Activated CD4-positive, alpha-beta T cell treated with anti-CD3 and anti-CD28 coated beads for 36 hours (primary cell): ENCODE data around the gene BMPER. TPM values are rescaled to one million over a fixed set of nuclear protein-coding genes. Genes with fewer than 3 reads are reported as not detected.

Source experiments
- ATAC-seq: fragments of 200-7000 bp; cut with Tn5 transposase; one replicate; pipeline ENCODE4 v1.10.0; 2021; ENCODE audit warnings: mild to moderate bottlenecking, moderate library complexity
- CTCF ChIA-PET: fragments of 350-600 bp; sonication (Branson Sonifier 250); formaldehyde crosslinking; loops from one replicate; lab custom pipeline; 2021; ENCODE audit warnings: antibody characterized with exemption; lab: Charles Lee
- POLR2A ChIA-PET: fragments of 350-600 bp; sonication (Branson Sonifier 250); formaldehyde crosslinking; loops from one replicate; lab custom pipeline; 2021; ENCODE audit warnings: antibody characterized with exemption, inconsistent platforms; lab: Charles Lee
- DNase-seq: peaks from one replicate; pipeline ENCODE4 v3.0.0-alpha.2; 2020
- H3K27ac Mint-ChIP-seq: one replicate; pipeline ENCODE4 v1.8.0; 2021; ENCODE audit warnings: mixed read lengths
- H3K27me3 Mint-ChIP-seq: one replicate; pipeline ENCODE4 v1.8.0; 2021; ENCODE audit warnings: mixed read lengths
- H3K36me3 Mint-ChIP-seq: one replicate; pipeline ENCODE4 v1.8.0; 2021; ENCODE audit warnings: low read depth, mixed read lengths
- H3K4me1 Mint-ChIP-seq: one replicate; pipeline ENCODE4 v1.8.0; 2021; ENCODE audit warnings: mixed read lengths
- H3K4me3 Mint-ChIP-seq: one replicate; pipeline ENCODE4 v1.8.0; 2021; ENCODE audit warnings: mild to moderate bottlenecking, moderate library complexity, mixed read lengths
- H3K9me3 Mint-ChIP-seq: one replicate; pipeline ENCODE4 v1.8.0; 2021; ENCODE audit warnings: low read depth, mixed read lengths
- intact Hi-C, 2 experiments: fragments of 100-400 bp; cut with DNase I in 1 of 2; cut with micrococcal nuclease in 1 of 2; formaldehyde crosslinking; loops; one replicate each; pipeline versions ENCODE4 v1.14.2 to v1.15.1; 2022 to 2024; cut with DNase I, micrococcal nuclease
- total RNA-seq, 2 experiments: library from RNA; stranded (reverse); gene quantifications; one replicate each; pipeline ENCODE4 v1.2.3, GENCODE V29; 2021

Gene BMPER
- total RNA-seq, 2 experiments from 2014 or later = not detected

DNA sequence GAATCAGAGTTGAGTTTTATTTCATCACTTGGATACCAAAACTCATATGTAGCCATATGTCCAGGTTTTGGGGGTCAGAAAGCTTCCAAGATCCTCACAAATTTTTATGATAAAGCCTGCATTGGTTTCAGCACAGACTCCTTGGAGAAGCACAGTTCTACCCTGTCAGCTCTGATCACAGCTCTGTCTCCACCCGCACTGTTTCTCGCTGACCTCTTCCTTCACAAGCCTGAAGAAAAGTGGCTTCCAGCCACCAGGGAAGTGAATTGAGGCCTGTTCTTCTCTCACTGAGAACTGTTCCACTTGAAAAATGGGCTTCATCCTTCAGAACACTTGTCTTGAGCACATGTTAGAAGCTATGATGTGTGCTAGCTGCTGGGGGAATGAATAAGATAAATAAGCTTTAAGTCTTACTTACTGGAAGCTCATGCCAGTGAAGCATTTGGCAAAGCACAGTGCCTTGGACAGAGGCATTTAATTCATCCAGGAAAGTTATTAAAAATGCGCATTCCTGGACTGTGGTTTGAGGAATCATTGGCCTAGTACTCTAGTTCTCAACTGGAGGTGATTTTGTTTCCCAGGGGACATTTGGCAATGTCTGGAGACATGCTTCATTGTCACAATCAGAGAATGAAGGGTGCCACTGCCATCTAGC, 133.6 kb downstream of the BMPER start:
- no peaks in the 10 kb centered on the region for H3K27me3 Mint-ChIP-seq
- H3K27ac Mint-ChIP-seq = no peak overlapping the region
- CTCF ChIA-PET = no interaction called here
- H3K9me3 Mint-ChIP-seq = no peaks in the 10 kb centered on the region
- DNase-seq = no peak
- intact Hi-C loops = no loop called here
- ATAC-seq = no peak
- H3K4me3 Mint-ChIP-seq = no peak overlapping the region
- no peaks in the 10 kb centered on the region for H3K4me1 Mint-ChIP-seq
- H3K36me3 Mint-ChIP-seq = no peaks in the 10 kb centered on the region
- POLR2A ChIA-PET = no interaction called here

DNA sequence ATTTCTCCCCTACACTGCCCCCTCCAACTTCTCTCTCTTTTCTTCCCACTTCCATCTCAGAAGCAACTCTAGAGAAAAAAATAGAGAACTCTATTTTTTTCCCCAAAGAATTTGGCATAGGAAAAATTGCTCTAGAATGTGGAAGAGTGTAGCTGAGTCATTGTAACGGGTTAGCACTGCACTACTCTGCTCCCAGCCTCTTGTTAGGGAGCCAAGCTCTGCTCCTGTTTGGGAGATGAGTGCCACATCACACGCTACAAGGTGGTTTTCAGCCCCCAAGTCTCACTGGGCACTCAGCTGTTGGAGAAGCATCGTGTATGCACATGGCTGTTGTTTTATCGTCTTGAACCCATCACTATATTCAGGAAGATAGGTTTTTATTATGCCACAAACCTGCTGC, 136.4 kb downstream of the BMPER start:
- POLR2A ChIA-PET = no interaction called here

DNA sequence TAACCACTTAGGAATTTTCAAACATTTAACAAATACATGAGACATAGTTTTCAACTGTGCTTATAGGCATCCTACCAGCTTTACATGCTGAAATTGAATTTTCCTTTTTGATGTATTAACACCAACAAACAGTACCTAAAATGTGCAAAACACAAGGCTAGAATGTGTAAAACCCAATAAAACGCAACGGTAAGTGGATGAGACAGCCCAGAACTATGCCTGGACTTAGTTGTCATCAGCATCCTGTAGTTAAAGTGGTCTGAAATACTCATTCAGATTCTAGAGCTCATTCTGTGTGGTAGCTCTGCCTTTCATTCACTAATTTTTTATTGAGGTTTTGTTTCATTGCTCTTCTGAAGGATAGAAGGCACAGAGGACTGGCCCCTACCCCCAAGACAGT, 137.1 kb downstream of the BMPER start:
- Mint-ChIP-seq H3K27ac (no peak overlapping the region), H3K4me3 (no peak overlapping the region), H3K9me3 (no peaks in the 10 kb centered on the region), H3K4me1 (no peaks in the 10 kb centered on the region), H3K27me3 (no peaks in the 10 kb centered on the region), H3K36me3 (no peaks in the 10 kb centered on the region)
- ATAC-seq (no peak), DNase-seq (no peak)
- POLR2A ChIA-PET = no interaction called here
- intact Hi-C loops = no loop called here
- CTCF ChIA-PET = no interaction called here

More for the DNA sequence above, 136.4 kb downstream of the BMPER start:
- H3K36me3 Mint-ChIP-seq = no peaks in the 10 kb centered on the region
- H3K27ac Mint-ChIP-seq = no peak overlapping the region
- CTCF ChIA-PET = no interaction called here
- H3K9me3 Mint-ChIP-seq = no peaks in the 10 kb centered on the region
- intact Hi-C loops = no loop called here
- no peaks in the 10 kb centered on the region for H3K4me1 Mint-ChIP-seq
- DNase-seq = no peak
- no peak overlapping the region for H3K4me3 Mint-ChIP-seq
- ATAC-seq = no peak
- no peaks in the 10 kb centered on the region for H3K27me3 Mint-ChIP-seq

DNA sequence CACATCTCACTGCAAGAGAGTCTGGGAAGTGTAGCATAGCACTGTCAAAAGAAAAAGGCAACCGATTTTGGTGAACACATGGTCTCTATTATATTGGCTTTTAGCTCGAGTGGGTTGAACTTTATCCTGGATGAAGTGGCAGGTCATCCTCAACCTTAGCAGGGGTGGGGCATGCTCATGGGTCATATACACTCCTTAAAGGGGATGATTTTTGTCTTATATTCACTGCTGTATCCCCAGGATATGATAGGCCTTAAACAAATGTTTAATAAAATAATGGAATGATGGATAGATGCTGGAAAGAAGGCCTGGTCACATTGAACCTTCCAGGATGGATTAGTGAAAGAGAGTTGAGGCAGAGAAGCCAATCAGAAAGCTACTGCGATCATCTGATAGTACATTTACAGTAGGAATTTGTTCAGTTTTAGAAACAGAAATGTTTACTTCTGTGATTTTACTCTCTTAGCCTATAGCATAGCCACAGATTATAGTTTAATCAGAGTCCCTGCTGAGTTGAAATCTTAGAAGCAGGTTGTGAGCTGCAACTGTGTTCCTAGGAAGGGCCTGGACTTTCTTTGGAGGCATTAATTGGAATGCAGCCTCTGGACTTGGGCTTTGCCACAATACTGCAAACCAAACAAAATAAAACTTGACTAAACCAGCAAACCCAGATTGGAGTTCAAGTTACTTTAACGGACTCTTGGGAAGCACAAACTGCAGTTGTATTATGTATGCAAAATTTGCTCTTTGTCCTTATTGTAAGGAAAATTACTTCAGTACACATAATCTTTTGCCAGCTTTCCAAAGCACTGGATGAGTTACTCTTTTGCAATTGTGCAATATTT, 138.3 kb downstream of the BMPER start:
- ATAC-seq = no peak
- no peak for DNase-seq
- Mint-ChIP-seq H3K4me3 (no peak overlapping the region), H3K36me3 (no peaks in the 10 kb centered on the region), H3K27me3 (no peaks in the 10 kb centered on the region), H3K4me1 (no peaks in the 10 kb centered on the region), H3K9me3 (no peaks in the 10 kb centered on the region), H3K27ac (no peak overlapping the region)
- ChIA-PET CTCF (interaction anchor here (0.5 kb wide), 1 partner anchor 255 kb away, joined by 3 read pairs; no protein-coding TSS in a partner anchor), POLR2A (no interaction called here)
- intact Hi-C loops = no loop called here

DNA sequence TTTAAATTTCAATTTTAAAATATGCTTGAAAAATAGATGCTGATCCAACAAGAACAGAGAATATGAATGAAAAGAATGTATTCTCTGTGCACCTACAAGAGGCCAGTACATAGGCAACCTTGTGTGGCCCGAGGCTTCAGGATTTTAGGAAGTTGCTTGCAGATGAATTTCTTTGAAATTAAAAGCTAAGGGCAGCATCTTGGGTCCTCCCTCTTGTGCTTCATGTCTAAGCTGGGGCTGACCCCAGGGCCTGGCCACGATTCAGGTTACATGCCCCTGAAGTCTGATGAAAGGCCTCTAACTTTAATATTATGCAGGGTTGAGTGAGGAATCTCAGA, 138.9 kb downstream of the BMPER start:
- Mint-ChIP-seq H3K36me3 (no peaks in the 10 kb centered on the region), H3K4me1 (no peaks in the 10 kb centered on the region), H3K27me3 (no peaks in the 10 kb centered on the region), H3K4me3 (no peak overlapping the region), H3K9me3 (no peaks in the 10 kb centered on the region), H3K27ac (no peak overlapping the region)
- CTCF ChIA-PET = no interaction called here
- no peak for DNase-seq
- intact Hi-C loops = no loop called here
- ATAC-seq = no peak
- POLR2A ChIA-PET = no interaction called here

DNA sequence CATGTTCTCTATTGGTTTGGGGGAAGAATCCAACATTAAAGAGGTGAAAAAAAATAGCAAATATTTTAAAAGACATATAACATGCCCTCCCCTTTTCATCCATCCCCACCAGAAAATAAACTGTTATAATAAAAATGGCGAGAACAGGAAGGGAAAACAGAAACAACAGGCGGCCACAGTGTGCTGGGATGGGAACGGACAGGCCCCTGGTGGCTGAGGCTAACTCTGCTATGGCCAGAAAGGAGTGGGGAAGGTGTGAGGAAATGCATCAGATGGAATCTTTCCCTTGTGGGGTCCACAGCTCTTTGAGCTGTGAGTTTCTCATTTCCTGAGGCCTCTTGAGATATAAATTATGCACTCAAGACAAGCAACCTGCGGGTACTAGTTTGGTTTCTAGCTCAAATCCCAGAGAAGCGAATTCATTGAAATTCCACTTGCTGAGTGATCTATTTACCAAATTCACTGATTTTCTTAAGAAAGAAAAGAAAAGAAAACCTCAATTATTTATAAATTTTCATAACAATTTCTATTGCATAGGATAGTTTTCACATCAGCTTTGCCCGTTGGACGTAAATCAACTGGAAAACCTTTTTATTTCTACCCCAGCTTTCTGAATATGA, 139.5 kb downstream of the BMPER start:
- DNase-seq (no peak), ATAC-seq (no peak)
- CTCF ChIA-PET = no interaction called here
- Mint-ChIP-seq H3K27ac (no peak overlapping the region), H3K4me1 (no peaks in the 10 kb centered on the region), H3K4me3 (no peak overlapping the region), H3K27me3 (no peaks in the 10 kb centered on the region), H3K9me3 (no peaks in the 10 kb centered on the region), H3K36me3 (no peaks in the 10 kb centered on the region)
- intact Hi-C loops = no loop called here
- POLR2A ChIA-PET = no interaction called here

DNA sequence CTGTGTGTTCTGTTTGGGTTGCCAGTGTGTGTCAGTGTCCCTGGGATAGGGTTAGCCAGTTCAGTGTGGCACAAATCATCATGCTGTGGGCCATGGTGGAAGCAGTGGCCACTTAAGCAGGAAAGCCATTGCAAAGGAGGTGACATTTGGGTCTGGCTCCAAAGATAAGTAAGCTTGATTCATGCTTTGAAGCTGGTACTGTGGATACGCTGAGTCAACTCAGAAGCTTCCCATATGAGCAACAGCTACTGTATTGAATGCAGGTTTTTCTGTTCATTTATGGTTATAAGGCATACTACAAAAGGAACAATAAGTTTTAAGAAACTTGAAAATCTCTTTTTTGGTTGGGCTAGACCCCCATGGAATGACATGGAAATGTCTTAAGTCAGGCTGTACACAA, 143.1 kb downstream of the BMPER start:
- ChIA-PET CTCF (no interaction called here), POLR2A (interaction anchor here (0.7 kb wide), 1 partner anchor 25 kb away, joined by 3 read pairs; no protein-coding TSS in a partner anchor)
- intact Hi-C loops = no loop called here
- ATAC-seq (no peak), DNase-seq (no peak)
- Mint-ChIP-seq H3K27me3 (no peaks in the 10 kb centered on the region), H3K9me3 (peaks cover 2% of the 10 kb centered on the region), H3K27ac (no peak overlapping the region), H3K4me3 (no peak overlapping the region), H3K4me1 (no peaks in the 10 kb centered on the region), H3K36me3 (no peaks in the 10 kb centered on the region)

DNA sequence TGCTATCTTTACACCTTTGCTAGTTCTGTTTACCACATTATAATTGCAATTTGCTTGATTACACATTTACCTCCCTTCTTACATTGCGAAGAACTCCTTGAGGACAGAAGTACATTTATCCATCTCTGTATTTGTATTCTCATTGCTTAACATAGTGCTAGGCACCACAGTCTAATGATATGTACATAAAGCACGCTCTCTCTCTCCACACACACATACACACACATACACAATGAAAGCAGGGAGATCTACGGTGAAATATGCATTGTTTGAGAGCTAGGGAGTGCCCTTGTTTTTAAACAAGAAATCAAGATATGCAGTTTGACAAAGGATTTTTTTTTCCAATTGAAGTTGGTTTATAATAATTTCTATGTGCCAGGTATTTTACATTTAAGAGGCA, 148.7 kb downstream of the BMPER start:
- H3K27me3 Mint-ChIP-seq = peaks cover 2% of the 10 kb centered on the region
- no peak overlapping the region for H3K4me3 Mint-ChIP-seq
- intact Hi-C loops = no loop called here
- CTCF ChIA-PET = no interaction called here
- POLR2A ChIA-PET = interaction anchor here (0.6 kb wide), 1 partner anchor 14 kb away, joined by 3 read pairs; no protein-coding TSS in a partner anchor
- no peaks in the 10 kb centered on the region for H3K36me3 Mint-ChIP-seq
- no peak for DNase-seq
- no peak overlapping the region for H3K27ac Mint-ChIP-seq
- ATAC-seq = no peak
- H3K9me3 Mint-ChIP-seq = peaks cover 2% of the 10 kb centered on the region
- no peaks in the 10 kb centered on the region for H3K4me1 Mint-ChIP-seq

DNA sequence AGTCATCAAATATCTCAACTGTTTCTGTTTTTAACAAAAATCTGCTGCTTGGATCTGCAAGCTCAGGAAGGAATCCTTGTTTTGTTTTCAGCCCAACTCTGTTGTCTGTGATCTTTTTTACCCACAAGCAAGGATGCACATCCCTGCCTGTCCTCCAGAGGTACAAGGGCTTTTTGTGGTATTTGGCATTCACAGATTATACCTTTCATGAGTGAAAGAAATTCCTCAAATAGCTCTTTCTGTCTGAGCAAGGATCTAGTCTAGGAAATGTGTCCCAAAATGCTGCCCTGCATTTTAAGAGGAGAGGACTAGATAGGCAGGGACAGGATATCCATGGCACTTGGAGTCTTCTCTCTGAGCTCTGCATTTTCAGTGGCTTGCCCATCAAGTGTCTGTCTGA, 151.8 kb downstream of the BMPER start:
- H3K9me3 Mint-ChIP-seq = no peaks in the 10 kb centered on the region
- DNase-seq (no peak), ATAC-seq (no peak)
- POLR2A ChIA-PET = no interaction called here
- no peaks in the 10 kb centered on the region for H3K36me3 Mint-ChIP-seq
- no peak overlapping the region for H3K4me3 Mint-ChIP-seq
- peaks cover 2% of the 10 kb centered on the region for H3K27me3 Mint-ChIP-seq
- H3K4me1 Mint-ChIP-seq = no peaks in the 10 kb centered on the region
- intact Hi-C loops = no loop called here
- CTCF ChIA-PET = interaction anchor here (0.7 kb wide), 1 partner anchor 37 kb away, joined by 3 read pairs; no protein-coding TSS in a partner anchor
- H3K27ac Mint-ChIP-seq = no peak overlapping the region

DNA sequence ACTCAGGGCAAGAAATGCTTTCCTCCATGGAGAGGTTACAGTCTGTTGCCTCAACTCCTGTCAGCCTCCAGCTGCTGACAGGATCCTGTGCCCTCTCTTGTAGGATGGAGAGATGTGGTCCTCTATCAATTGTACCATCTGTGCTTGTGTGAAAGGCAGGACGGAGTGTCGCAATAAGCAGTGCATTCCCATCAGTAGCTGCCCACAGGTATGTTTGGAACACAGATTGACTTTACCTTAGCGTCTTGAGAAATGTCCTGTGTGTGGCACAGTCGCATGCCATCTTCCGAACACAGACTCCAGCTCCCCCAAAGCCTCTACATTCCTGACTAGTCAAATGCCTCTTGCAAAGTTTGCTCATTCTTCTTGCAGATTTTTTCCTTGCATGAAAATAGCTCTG, 152.6 kb downstream of the BMPER start:
- POLR2A ChIA-PET = no interaction called here
- no peaks in the 10 kb centered on the region for H3K9me3 Mint-ChIP-seq

DNA sequence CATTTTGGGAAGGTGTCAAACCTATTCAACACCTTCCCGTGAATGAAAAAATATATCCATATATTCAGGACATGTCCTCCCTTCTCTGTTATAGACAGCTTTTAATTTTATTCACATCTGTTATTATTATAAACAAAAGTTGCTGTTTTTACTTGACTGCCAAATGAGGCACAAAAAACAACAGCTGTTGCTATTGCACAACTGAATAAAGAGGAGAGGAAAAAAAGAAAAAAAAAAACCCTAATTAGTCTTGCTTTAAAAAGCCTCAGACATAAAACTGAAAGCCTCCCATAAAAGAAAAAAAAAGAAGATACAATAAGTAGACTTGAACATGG, 153.4 kb downstream of the BMPER start:
- ChIA-PET POLR2A (no interaction called here), CTCF (no interaction called here)
- DNase-seq (no peak), ATAC-seq (no peak)
- H3K27me3 Mint-ChIP-seq = peaks cover 2% of the 10 kb centered on the region
- no peaks in the 10 kb centered on the region for H3K4me1 Mint-ChIP-seq
- no peaks in the 10 kb centered on the region for H3K36me3 Mint-ChIP-seq
- no peak overlapping the region for H3K4me3 Mint-ChIP-seq
- no peaks in the 10 kb centered on the region for H3K9me3 Mint-ChIP-seq
- intact Hi-C loops = no loop called here
- no peak overlapping the region for H3K27ac Mint-ChIP-seq

More for the DNA sequence above, 152.6 kb downstream of the BMPER start:
- Mint-ChIP-seq H3K36me3 (no peaks in the 10 kb centered on the region), H3K27ac (no peak overlapping the region), H3K4me3 (no peak overlapping the region), H3K4me1 (no peaks in the 10 kb centered on the region), H3K27me3 (peaks cover 2% of the 10 kb centered on the region)
- CTCF ChIA-PET = interaction anchor here (0.6 kb wide), 1 partner anchor 22 kb away, joined by 3 read pairs; no protein-coding TSS in a partner anchor
- no peak for DNase-seq
- intact Hi-C loops = no loop called here
- ATAC-seq = no peak
